GM19328 (cell line): ENCODE results near the gene ANKIB1.
A peak's percentile ranks its signal among the peaks of the same experiment; 100 is the strongest.
"Not testable (repeated sequence)": the region's sequence is repeated elsewhere in the genome, so short reads cannot be mapped to it uniquely, and the experiment has no call there.

ENCODE experiments used
- ATAC-seq: cut with Tn5 transposase; IDR thresholded peaks from one replicate; pipeline ENCODE4 v1.9.1; 2021; ENCODE audit warnings: mild to moderate bottlenecking, moderate library complexity; ENCODE audit not compliant: unreplicated experiment

ANKIB1 gene

GRCh38 chr7:92442720-92443119 lies 196.9 kb downstream of the ANKIB1 start:
- ATAC-seq = not testable (repeated sequence)

- no peak for ATAC-seq
Observed at GRCh38 chr7:92446869-92447344, 201.1 kb downstream of the ANKIB1 start.

- peak; percentile 86 for ATAC-seq
Observed at GRCh38 chr7:92447345-92448204, 201.8 kb downstream of the ANKIB1 start, which contains the start of gene GATAD1. TSS of gene GATAD1 (plus strand) at chr7:92447482. CDS start at chr7:92447730, 248 bp downstream.

GRCh38 chr7:92448205-92448747 lies 202.5 kb downstream of the ANKIB1 start:
- ATAC-seq = peak; percentile 35
